ENCODE results near the gene STPG2.

The STPG2 gene

DNA sequence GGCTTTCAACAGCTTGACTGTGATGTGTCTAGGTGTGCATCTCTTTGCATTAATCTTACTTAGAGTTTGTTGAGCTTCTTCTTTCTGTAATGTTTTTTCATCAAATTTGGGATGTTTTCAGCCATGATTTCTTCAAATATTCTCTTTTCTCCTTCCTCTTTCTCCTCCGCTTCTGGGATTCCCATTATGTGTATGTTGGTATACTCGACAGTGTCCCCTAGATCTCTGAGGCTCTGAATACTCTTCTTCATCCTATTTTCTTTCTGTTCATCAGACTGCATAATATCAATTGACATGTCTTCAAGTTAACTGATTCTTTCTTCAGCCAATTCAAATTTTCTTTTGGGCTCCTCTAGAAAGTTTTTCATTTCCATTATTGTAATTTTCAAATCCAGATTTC lies 25.9 kb downstream of the STPG2 start:
- FAIRE-seq (no peak), DNase-seq (ENCODE audit: insufficient read length, low spot score) (no peak)
- TF ChIP-seq POLR2A (IDR thresholded peaks at IDR 0.05; ENCODE audit: low read depth, low read length) = no peak

GRCh38 chr4:98113012-98113411 lies 30.3 kb downstream of the STPG2 start:
- no peak for DNase-seq (ENCODE audit: insufficient read length, low spot score)
- TF ChIP-seq POLR2A (IDR thresholded peaks at IDR 0.05; ENCODE audit: low read depth, low read length) = no peak
- FAIRE-seq = no peak

GRCh38 chr4:98110929-98111328 lies 32.3 kb downstream of the STPG2 start:
- no peak for TF ChIP-seq POLR2A (IDR thresholded peaks at IDR 0.05; ENCODE audit: low read depth, low read length)
- DNase-seq (ENCODE audit: insufficient read length, low spot score) (no peak), FAIRE-seq (no peak)

- FAIRE-seq (no peak), DNase-seq (ENCODE audit: insufficient read length, low spot score) (no peak)
Observed at GRCh38 chr4:98110214-98110613, 33.1 kb downstream of the STPG2 start.

GRCh38 chr4:98102660-98103059 lies 40.6 kb downstream of the STPG2 start:
- FAIRE-seq = no peak
- no peak for DNase-seq (ENCODE audit: insufficient read length, low spot score)
- no peak for TF ChIP-seq POLR2A (IDR thresholded peaks at IDR 0.05; ENCODE audit: low read depth, low read length)

More at GRCh38 chr4:98110214-98110613, 33.1 kb downstream of the STPG2 start:
- TF ChIP-seq POLR2A (IDR thresholded peaks at IDR 0.05; ENCODE audit: low read depth, low read length) = no peak

GRCh38 chr4:98101988-98102387 lies 41.3 kb downstream of the STPG2 start:
- DNase-seq (ENCODE audit: insufficient read length, low spot score) (no peak), FAIRE-seq (no peak)
- TF ChIP-seq POLR2A (IDR thresholded peaks at IDR 0.05; ENCODE audit: low read depth, low read length) = no peak

DNA sequence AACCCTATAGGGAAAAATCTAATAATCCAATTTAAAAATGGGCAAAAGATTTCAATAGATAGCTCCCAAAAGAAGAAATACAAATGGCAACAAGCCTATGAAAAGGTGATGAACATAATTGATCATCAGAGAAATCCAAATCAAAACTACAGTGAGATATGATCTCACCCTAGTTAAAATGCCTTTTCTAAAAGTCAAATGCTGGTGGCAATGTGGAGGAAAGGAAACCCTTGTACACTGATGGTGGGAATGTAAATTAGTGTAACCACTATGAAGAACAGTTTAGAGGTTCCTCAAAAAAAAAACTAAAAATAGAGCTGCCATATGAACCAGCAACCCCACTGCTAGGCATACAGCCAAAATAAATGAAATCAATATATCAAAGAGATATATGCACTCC lies 44.5 kb downstream of the STPG2 start:
- no peak for FAIRE-seq
- DNase-seq (ENCODE audit: insufficient read length, low spot score) = no peak
- TF ChIP-seq POLR2A (IDR thresholded peaks at IDR 0.05; ENCODE audit: low read depth, low read length) = no peak

GRCh38 chr4:98094118-98094517 lies 49.2 kb downstream of the STPG2 start:
- TF ChIP-seq POLR2A (IDR thresholded peaks at IDR 0.05; ENCODE audit: low read depth, low read length) = no peak
- FAIRE-seq = no peak

DNA sequence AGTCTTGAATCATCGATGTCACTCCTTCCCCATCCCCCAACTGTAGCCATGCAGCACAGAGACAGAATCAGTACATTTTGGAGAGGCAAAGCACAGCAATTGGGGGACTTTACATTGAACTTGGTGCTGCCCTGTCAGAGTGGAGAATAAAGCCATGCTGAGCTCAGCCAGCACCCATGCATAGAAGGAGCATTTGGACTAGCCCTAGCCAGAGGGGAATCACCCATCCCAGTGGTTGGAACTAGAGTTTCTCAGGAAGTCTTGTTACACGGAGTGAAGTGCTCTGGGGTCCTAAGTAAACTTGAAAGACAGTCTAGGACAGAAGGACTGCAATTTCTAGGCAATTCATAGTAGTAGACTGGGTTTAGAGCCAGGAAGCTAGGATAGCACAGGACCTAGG lies 49.6 kb downstream of the STPG2 start:
- FAIRE-seq (no peak), DNase-seq (ENCODE audit: insufficient read length, low spot score) (no peak)
- TF ChIP-seq POLR2A (IDR thresholded peaks at IDR 0.05; ENCODE audit: low read depth, low read length) = no peak

More at GRCh38 chr4:98094118-98094517, 49.2 kb downstream of the STPG2 start:
- DNase-seq (ENCODE audit: insufficient read length, low spot score) = no peak

DNA sequence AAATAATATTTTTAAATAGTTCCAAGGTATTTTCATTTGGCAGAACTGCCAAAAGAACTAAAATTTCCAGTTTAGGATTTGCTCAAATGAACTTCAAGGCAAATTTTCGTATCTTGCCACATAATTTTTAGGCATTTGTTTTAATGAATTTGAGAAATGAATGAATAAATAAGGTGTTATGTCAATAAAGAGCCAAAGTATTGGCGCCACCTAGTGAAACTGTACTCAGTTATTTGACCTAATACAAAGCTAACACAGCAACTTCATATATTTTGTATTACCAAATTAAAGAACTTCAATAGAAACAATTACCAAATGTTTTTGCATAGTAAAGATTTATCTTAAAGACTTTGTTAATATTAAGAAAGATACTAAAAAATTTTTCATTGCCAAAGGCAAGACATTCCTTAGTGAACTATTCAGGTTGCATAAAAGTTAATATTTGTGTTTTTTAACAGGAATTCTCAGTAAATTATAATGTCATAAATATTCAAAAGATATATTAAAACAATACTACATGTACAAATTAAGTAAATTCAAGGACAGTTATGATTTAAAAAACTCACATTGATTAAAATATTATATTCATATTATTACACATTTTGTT lies 50.3 kb downstream of the STPG2 start:
- FAIRE-seq = no peak
- DNase-seq (ENCODE audit: insufficient read length, low spot score) = no peak
- TF ChIP-seq POLR2A (IDR thresholded peaks at IDR 0.05; ENCODE audit: low read depth, low read length) = no peak

- TF ChIP-seq POLR2A (IDR thresholded peaks at IDR 0.05; ENCODE audit: low read depth, low read length) = no peak
- DNase-seq (ENCODE audit: insufficient read length, low spot score) (no peak), FAIRE-seq (no peak)
Observed at GRCh38 chr4:98081936-98082335, 61.3 kb downstream of the STPG2 start.

- FAIRE-seq (no peak), DNase-seq (ENCODE audit: insufficient read length, low spot score) (no peak)
- TF ChIP-seq POLR2A (IDR thresholded peaks at IDR 0.05; ENCODE audit: low read depth, low read length) = no peak
Observed at GRCh38 chr4:98068495-98068894, 74.8 kb downstream of the STPG2 start.

- no peak for FAIRE-seq
- TF ChIP-seq POLR2A (IDR thresholded peaks at IDR 0.05; ENCODE audit: low read depth, low read length) = no peak
- no peak for DNase-seq (ENCODE audit: insufficient read length, low spot score)
Observed at GRCh38 chr4:98055800-98056501, 87.3 kb downstream of the STPG2 start.

- FAIRE-seq = no peak
- no peak for DNase-seq (ENCODE audit: insufficient read length, low spot score)
Observed at GRCh38 chr4:98046665-98047064, 96.6 kb downstream of the STPG2 start.

DNA sequence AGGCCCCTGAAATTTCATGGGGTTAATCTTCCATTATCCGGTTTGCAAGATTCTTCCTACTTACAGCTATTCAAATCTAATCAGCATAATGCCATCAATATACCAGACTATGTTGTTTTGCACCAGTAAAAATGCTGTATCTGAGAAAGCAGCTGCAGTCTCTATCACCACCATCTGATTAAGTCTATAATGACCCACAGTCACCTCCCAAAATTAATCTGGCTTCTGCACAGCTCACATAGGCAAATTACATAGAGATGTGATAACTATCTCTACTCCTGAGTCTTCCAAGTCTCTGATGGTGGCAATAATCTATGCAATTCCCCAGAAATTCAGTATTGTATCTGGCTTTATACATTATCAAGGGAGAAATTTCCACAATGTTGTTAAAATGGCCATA lies 113.2 kb downstream of the STPG2 start:
- DNase-seq (ENCODE audit: insufficient read length, low spot score) (no peak), FAIRE-seq (no peak)
- no peak for TF ChIP-seq POLR2A (IDR thresholded peaks at IDR 0.05; ENCODE audit: low read depth, low read length)

More at GRCh38 chr4:98046665-98047064, 96.6 kb downstream of the STPG2 start:
- TF ChIP-seq POLR2A (IDR thresholded peaks at IDR 0.05; ENCODE audit: low read depth, low read length) = no peak

All from H54 (cell line).